HepG2 (cell line): ENCODE results near the gene PRDM10. TPM values are rescaled to one million over a fixed set of nuclear protein-coding genes. Genes with fewer than 3 reads are reported as not detected.

Experiments
- ATF5 ChIP-seq: sonication (generic); formaldehyde crosslinking; IDR thresholded peaks from 2 replicates; pipeline ENCODE4 v1.4.0; 2020; ENCODE audit warnings: mild to moderate bottlenecking, low read depth, missing genetic modification reagents
- CREM ChIP-seq, 2 experiments: sonication (generic) in 1 of 2; formaldehyde crosslinking in 1 of 2; IDR thresholded peaks; 2 replicates each; pipeline versions ENCODE4 v1.4.0 to v1.6.1; 2016 to 2020; ENCODE audit warnings: antibody characterized with exemption in 1 of 2, mild to moderate bottlenecking in 1 of 2, missing genetic modification reagents in 1 of 2
- CSRNP1 ChIP-seq: sonication (generic); formaldehyde crosslinking; IDR thresholded peaks from 2 replicates; pipeline ENCODE4 v1.8.1; 2023; ENCODE audit warnings: mild to moderate bottlenecking, missing genetic modification reagents
- HNRNPLL ChIP-seq: fragments of 200-400 bp; formaldehyde crosslinking; IDR thresholded peaks from 2 replicates; pipeline ENCODE4 v1.6.1; 2017; ENCODE audit warnings: mild to moderate bottlenecking, low read depth, low read length; ENCODE audit not compliant: poor library complexity, severe bottlenecking
- KLF12 ChIP-seq: sonication (generic); formaldehyde crosslinking; IDR thresholded peaks from 2 replicates; pipeline ENCODE4 v1.4.0; 2020; ENCODE audit warnings: missing genetic modification reagents, borderline replicate concordance
- MEF2D ChIP-seq: sonication (generic); formaldehyde crosslinking; IDR thresholded peaks from 2 replicates; pipeline ENCODE4 v1.5.1; 2020; ENCODE audit warnings: mild to moderate bottlenecking, missing genetic modification reagents
- MIXL1 ChIP-seq: IDR thresholded peaks from 2 replicates; pipeline ENCODE4 v1.6.1; 2016
- PAXIP1 ChIP-seq: sonication (generic); formaldehyde crosslinking; conservative IDR thresholded peaks from 2 replicates; pipeline ENCODE4 v1.4.0; 2020; ENCODE audit warnings: mild to moderate bottlenecking, missing genetic modification reagents, moderate library complexity
- SAP130 ChIP-seq: IDR thresholded peaks from 2 replicates; pipeline ENCODE4 v1.6.1; 2016; ENCODE audit warnings: low read depth
- THAP11 ChIP-seq: IDR thresholded peaks from 2 replicates; pipeline ENCODE4 v1.6.1; 2016; ENCODE audit warnings: missing biosample characterization, missing genetic modification reagents
- TRIM22 ChIP-seq: fragments of 450-650 bp; IDR thresholded peaks from 2 replicates; pipeline ENCODE4 v1.6.1; 2017
- ZBTB37 ChIP-seq: sonication (generic); formaldehyde crosslinking; IDR thresholded peaks from 2 replicates; pipeline ENCODE4 v1.4.0; 2020; ENCODE audit warnings: mild to moderate bottlenecking, missing genetic modification reagents
- ZFP36 ChIP-seq: fragments of 150-350 bp; IDR thresholded peaks from 2 replicates; pipeline ENCODE4 v1.6.1; 2018; ENCODE audit warnings: borderline replicate concordance, low read length, low read depth; ENCODE audit not compliant: partially characterized antibody
- ZKSCAN8 ChIP-seq: IDR thresholded peaks from 2 replicates; pipeline ENCODE4 v1.6.1; 2016; ENCODE audit warnings: borderline replicate concordance, missing genetic modification reagents, missing compliant biosample characterization
- ZNF207 ChIP-seq: fragments of 450-650 bp; IDR thresholded peaks from 2 replicates; pipeline ENCODE4 v1.6.1; 2016; ENCODE audit warnings: antibody characterized with exemption, borderline replicate concordance
- ZNF609 ChIP-seq: sonication (generic); formaldehyde crosslinking; IDR thresholded peaks from 2 replicates; pipeline ENCODE4 v1.4.0; 2020; ENCODE audit warnings: mild to moderate bottlenecking, missing genetic modification reagents, borderline replicate concordance
- polyA plus RNA-seq, 8 experiments: library from polyadenylated mRNA; depleted of rRNA in 3 of 8; stranded (reverse) in 7 of 8; unstranded in 1 of 8; fragments of >200 nt; fragmentation: Illumina TruSeq in 4 of 8; extraction: Trizol in 4 of 8; gene quantifications; 2 replicates each; pipeline versions ENCODE4 v1.2.1 to v1.2.3, GENCODE V29; 2011 to 2016; ENCODE audit warnings: low read depth in 4 of 8, missing spikeins in 1 of 8, mixed read lengths in 1 of 8; ENCODE audit not compliant: insufficient read depth in 1 of 8
- total RNA-seq, 5 experiments: library from RNA; depleted of rRNA; stranded (reverse); fragments of >200 nt; fragmentation: Illumina TruSeq; extraction: Trizol; gene quantifications; 2 replicates each; pipeline ENCODE4 v1.2.3, GENCODE V29; 2016; ENCODE audit warnings: low read depth in 1 of 5

The PRDM10 gene
- total and polyA plus RNA-seq, 2 of the 13 experiments (the other 11 are each of a cell fraction or from before 2014, with no cell fraction given) = 5.7 to 5.8 TPM

- no peak for TF ChIP-seq ZBTB37 (CRISPR knock-in tag)
- no peak for TF ChIP-seq ZNF207
- TF ChIP-seq HNRNPLL = no peak
- no peak for TF ChIP-seq TRIM22
- TF ChIP-seq ZNF609 = peak; percentile 76
- TF ChIP-seq THAP11 = peak; percentile 53; the same call in 1 of the 2 replicates
- TF ChIP-seq ATF5 = no peak
- peak; percentile 82; the same call in 1 of the 2 replicates for TF ChIP-seq KLF12 (CRISPR knock-in tag)
- TF ChIP-seq PAXIP1 (CRISPR knock-in tag) = peak; percentile 96
- peak; percentile 79 for TF ChIP-seq SAP130 (CRISPR knock-in tag)
- TF ChIP-seq ZKSCAN8 = peak; percentile 37; the same call in 1 of the 2 replicates
- TF ChIP-seq ZFP36 = no peak
- TF ChIP-seq MEF2D (CRISPR knock-in tag) = 0 out of 2 replicates have a peak, but pooled peaks have one; percentile 22
- TF ChIP-seq CSRNP1 (CRISPR knock-in tag) = no peak
- peak; percentile 80 for TF ChIP-seq CREM (IDR thresholded peaks at IDR 0.05)
- TF ChIP-seq CREM (CRISPR knock-in tag; IDR thresholded peaks at IDR 0.05) = no peak
- TF ChIP-seq MIXL1 (CRISPR knock-in tag) = peak; percentile 87
Observed at GRCh38 chr11:129999407-129999806, 3.2 kb downstream of the PRDM10 start (continued).
